GM13977 (cell line): ENCODE results near the gene SYT1.

ENCODE experiments used
- DNase-seq: peaks from one replicate; pipeline ENCODE4 v3.0.0; 2012; ENCODE audit warnings: low spot score
- CTCF ChIP-seq: IDR thresholded peaks from 2 replicates; pipeline ENCODE4 v1.5.1; 2012; ENCODE audit warnings: mild to moderate bottlenecking, control low read depth; ENCODE audit not compliant: insufficient read depth; ENCODE audit errors: extremely low read depth, missing control alignments
- in situ Hi-C: fragments of 300-500 bp; cut with MboI; formaldehyde crosslinking; loops from one replicate; pipeline ENCODE4 v1.12.0; 2022; ENCODE audit warnings: low sequenced_read_pairs, low pct_unique_long_range_greater_than_20kb, mixed read lengths, inconsistent platforms; ENCODE audit not compliant: unreplicated experiment

SYT1 gene

GRCh38 chr12:79006306-79006705 is 141.7 kb downstream of the SYT1 start:
- no peak for DNase-seq
- TF ChIP-seq CTCF: peak; percentile 8
- in situ Hi-C loops: no loop called here

GRCh38 chr12:79008591-79008990 is 144.0 kb downstream of the SYT1 start:
- in situ Hi-C loops: no loop called here
- TF ChIP-seq CTCF: no peak
- DNase-seq: no peak

GRCh38 chr12:79012636-79013035 is 148.1 kb downstream of the SYT1 start:
- TF ChIP-seq CTCF: no peak
- in situ Hi-C loops: no loop called here
- DNase-seq: no peak

- no peak for DNase-seq
- in situ Hi-C loops: no loop called here
- TF ChIP-seq CTCF: no peak
Observed at GRCh38 chr12:79016181-79016580, 151.6 kb downstream of the SYT1 start.

GRCh38 chr12:79019672-79020071 is 155.1 kb downstream of the SYT1 start:
- DNase-seq: no peak
- in situ Hi-C loops: no loop called here
- TF ChIP-seq CTCF: no peak

GRCh38 chr12:79020106-79020505 is 155.5 kb downstream of the SYT1 start:
- in situ Hi-C loops: no loop called here
- DNase-seq: no peak
- no peak for TF ChIP-seq CTCF

GRCh38 chr12:79021021-79021420 is 156.4 kb downstream of the SYT1 start:
- TF ChIP-seq CTCF: no peak
- no peak for DNase-seq
- in situ Hi-C loops: no loop called here
